ENCODE data around the gene SMARCD3. TPM values are rescaled to one million over a fixed set of nuclear protein-coding genes. Genes with fewer than 3 reads are reported as not detected.

SMARCD3 gene
- total and polyA plus RNA-seq, 9 of the 15 experiments (the other 6 are each of a cell fraction or from before 2014, with no cell fraction given): 0.43 to 3.6 (median 2.6) TPM

- TF ChIP-seq ZNF121 (CRISPR knock-in tag; conservative IDR thresholded peaks at IDR 0.05): no peak
- no peak for TF ChIP-seq SMARCA5 (IDR thresholded peaks at IDR 0.05)
- no peak for TF ChIP-seq HDAC8 (tag; IDR thresholded peaks at IDR 0.05)
- no peak for TF ChIP-seq ZBTB9 (CRISPR knock-in tag; IDR thresholded peaks at IDR 0.05)
- TF ChIP-seq STAT5B (CRISPR knock-in tag; IDR thresholded peaks at IDR 0.05): no peak
- no peak for TF ChIP-seq DDX20 (tag; IDR thresholded peaks at IDR 0.05; ENCODE audit: low read depth)
- peak; percentile 40 for TF ChIP-seq SP1 (CRISPR knock-in tag; IDR thresholded peaks at IDR 0.05)
- no peak for TF ChIP-seq SRF (CRISPR knock-in tag; IDR thresholded peaks at IDR 0.05)
- TF ChIP-seq ZNF76 (CRISPR knock-in tag; IDR thresholded peaks at IDR 0.05; ENCODE audit: borderline replicate concordance): no peak
- no peak for TF ChIP-seq HINFP (tag; conservative IDR thresholded peaks at IDR 0.05; ENCODE audit: low read depth)
- peak; percentile 79; the same call in 1 of the 2 replicates for TF ChIP-seq ZBTB7A (IDR thresholded peaks at IDR 0.05; ENCODE audit: borderline replicate concordance, control insufficient read depth, low read depth, low read length)
- TF ChIP-seq KLF1 (tag; IDR thresholded peaks at IDR 0.05): no peak; the same call in 1 of the 2 replicates
- no peak for TF ChIP-seq GMEB1 (CRISPR knock-in tag; IDR thresholded peaks at IDR 0.05)
- TF ChIP-seq ZNF707 (CRISPR knock-in tag; conservative IDR thresholded peaks at IDR 0.05): no peak
- no peak for TF ChIP-seq ARID3A (IDR thresholded peaks at IDR 0.05; ENCODE audit: borderline replicate concordance, low read depth, low read length)
- TF ChIP-seq TARDBP (IDR thresholded peaks at IDR 0.05): peak; percentile 80; the same call in 1 of the 2 replicates
Measured at GRCh38 chr7:151232091-151232916, 16.2 kb downstream of the SMARCD3 start, which contains the start of gene CHPF2 (continued).

Data from K562 (cell line).